Measurements from ENCODE around the gene SKIL. TPM values are rescaled to one million over a fixed set of nuclear protein-coding genes. Genes with fewer than 3 reads are reported as not detected.

SKIL gene
- total RNA-seq, 1 experiment from 2014 or later, result 15.1 TPM

DNA sequence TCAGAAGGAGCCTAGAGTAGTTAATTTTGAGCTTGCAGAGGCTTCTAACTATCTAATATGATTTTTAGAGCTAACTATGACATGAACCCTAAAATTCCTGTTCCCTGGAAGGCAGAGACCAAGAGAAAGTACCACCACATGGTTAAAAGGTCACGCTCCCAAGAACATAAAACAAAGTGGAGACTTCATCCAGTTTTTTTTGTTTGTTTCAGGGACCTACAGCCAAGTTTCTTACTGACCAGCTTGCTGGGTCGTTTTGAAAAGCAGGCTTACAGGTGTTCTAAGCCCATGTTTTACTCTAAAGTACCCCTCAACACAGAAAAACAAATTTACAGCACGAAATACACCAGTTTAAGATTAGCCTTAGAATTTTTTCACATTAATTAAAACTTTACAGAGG lies 39.6 kb upstream of the SKIL start (continued):
- TF ChIP-seq, protein P1, sequence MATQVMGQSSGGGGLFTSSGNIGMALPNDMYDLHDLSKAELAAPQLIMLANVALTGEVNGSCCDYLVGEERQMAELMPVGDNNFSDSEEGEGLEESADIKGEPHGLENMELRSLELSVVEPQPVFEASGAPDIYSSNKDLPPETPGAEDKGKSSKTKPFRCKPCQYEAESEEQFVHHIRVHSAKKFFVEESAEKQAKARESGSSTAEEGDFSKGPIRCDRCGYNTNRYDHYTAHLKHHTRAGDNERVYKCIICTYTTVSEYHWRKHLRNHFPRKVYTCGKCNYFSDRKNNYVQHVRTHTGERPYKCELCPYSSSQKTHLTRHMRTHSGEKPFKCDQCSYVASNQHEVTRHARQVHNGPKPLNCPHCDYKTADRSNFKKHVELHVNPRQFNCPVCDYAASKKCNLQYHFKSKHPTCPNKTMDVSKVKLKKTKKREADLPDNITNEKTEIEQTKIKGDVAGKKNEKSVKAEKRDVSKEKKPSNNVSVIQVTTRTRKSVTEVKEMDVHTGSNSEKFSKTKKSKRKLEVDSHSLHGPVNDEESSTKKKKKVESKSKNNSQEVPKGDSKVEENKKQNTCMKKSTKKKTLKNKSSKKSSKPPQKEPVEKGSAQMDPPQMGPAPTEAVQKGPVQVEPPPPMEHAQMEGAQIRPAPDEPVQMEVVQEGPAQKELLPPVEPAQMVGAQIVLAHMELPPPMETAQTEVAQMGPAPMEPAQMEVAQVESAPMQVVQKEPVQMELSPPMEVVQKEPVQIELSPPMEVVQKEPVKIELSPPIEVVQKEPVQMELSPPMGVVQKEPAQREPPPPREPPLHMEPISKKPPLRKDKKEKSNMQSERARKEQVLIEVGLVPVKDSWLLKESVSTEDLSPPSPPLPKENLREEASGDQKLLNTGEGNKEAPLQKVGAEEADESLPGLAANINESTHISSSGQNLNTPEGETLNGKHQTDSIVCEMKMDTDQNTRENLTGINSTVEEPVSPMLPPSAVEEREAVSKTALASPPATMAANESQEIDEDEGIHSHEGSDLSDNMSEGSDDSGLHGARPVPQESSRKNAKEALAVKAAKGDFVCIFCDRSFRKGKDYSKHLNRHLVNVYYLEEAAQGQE (IDR thresholded peaks at IDR 0.05; ENCODE audit: low read depth), result no peak
- TF ChIP-seq ELF1 (IDR thresholded peaks at IDR 0.05; ENCODE audit: borderline replicate concordance, low read depth) (no peak), ZFX (IDR thresholded peaks at IDR 0.05) (no peak), EZH2 (IDR thresholded peaks at IDR 0.05) (no peak), ZNF274 (IDR thresholded peaks at IDR 0.05; ENCODE audit: low read depth, low read length) (no peak), POLR2A (IDR thresholded peaks at IDR 0.05; ENCODE audit: borderline replicate concordance, extremely low read depth, insufficient read depth, insufficient read length) (no peak), SIN3A (IDR thresholded peaks at IDR 0.05; ENCODE audit: low read depth) (no peak)
- TF ChIP-seq, protein P2, sequence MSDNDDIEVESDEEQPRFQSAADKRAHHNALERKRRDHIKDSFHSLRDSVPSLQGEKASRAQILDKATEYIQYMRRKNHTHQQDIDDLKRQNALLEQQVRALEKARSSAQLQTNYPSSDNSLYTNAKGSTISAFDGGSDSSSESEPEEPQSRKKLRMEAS (IDR thresholded peaks at IDR 0.05), result no peak

DNA sequence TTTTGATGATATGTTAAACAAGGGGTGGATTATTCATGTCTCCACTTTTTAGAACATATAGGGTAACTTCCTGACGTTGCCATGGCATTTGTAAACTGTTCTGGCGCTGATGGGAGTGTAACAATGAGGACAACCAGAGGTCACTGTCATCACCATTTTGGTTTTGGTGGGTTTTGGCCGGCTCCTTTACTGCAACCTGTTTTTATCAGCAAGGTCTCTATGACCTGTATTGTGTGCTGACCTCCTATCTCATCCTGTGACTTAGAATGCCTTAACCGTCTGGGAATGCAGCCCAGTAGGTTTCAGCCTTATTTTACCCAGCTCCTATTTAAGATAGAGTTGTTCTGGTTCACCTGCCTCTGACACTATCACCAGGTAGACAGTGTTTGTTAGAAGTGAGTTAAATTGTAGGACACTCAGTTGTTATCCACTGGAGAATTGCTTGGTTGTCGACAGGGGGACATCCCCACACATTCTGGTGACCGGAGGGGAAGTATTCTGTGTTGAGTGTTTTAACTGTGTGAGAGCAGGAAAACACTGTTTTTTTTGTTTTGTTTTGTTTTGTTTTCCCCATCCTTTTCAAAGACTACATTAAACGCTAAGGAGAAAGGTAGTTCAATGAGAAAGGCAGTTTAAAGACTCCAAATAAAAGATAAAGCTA lies 36.9 kb upstream of the SKIL start:
- no peak overlapping the region for H3K9ac ChIP-seq (ENCODE audit: low read length)
- H3K36me3 ChIP-seq (ENCODE audit: control insufficient read depth in 1 of 2, insufficient read depth in 2 of 2, low read length in 2 of 2), result no peaks in the 10 kb centered on the region
- H3K27ac ChIP-seq (ENCODE audit: low read depth, low read length), result no peak overlapping the region
- no peak for DNase-seq (ENCODE audit: low read depth, low spot score)
- intact Hi-C loops (cut with micrococcal nuclease), result no loop called here
- no peak overlapping the region for H3K4me3 ChIP-seq (replicated peaks in 1 of 2; ENCODE audit: low read depth in 1 of 2, low read length in 2 of 2)
- H4K20me1 ChIP-seq (ENCODE audit: insufficient read depth), result no peaks in the 10 kb centered on the region
- TF ChIP-seq ZFX (IDR thresholded peaks at IDR 0.05) (no peak), ZNF274 (IDR thresholded peaks at IDR 0.05; ENCODE audit: low read depth, low read length) (no peak), SIN3A (IDR thresholded peaks at IDR 0.05; ENCODE audit: low read depth) (no peak), POLR2AphosphoS5 (IDR thresholded peaks at IDR 0.05; ENCODE audit: low read depth, low read length) (no peak), SP1 (IDR thresholded peaks at IDR 0.05; ENCODE audit: low read depth) (no peak)
- TF ChIP-seq, protein P3, sequence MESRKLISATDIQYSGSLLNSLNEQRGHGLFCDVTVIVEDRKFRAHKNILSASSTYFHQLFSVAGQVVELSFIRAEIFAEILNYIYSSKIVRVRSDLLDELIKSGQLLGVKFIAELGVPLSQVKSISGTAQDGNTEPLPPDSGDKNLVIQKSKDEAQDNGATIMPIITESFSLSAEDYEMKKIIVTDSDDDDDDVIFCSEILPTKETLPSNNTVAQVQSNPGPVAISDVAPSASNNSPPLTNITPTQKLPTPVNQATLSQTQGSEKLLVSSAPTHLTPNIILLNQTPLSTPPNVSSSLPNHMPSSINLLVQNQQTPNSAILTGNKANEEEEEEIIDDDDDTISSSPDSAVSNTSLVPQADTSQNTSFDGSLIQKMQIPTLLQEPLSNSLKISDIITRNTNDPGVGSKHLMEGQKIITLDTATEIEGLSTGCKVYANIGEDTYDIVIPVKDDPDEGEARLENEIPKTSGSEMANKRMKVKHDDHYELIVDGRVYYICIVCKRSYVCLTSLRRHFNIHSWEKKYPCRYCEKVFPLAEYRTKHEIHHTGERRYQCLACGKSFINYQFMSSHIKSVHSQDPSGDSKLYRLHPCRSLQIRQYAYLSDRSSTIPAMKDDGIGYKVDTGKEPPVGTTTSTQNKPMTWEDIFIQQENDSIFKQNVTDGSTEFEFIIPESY (IDR thresholded peaks at IDR 0.05; ENCODE audit: extremely low read depth, insufficient replicate concordance, low read length), result no peak
- TF ChIP-seq, protein P4, sequence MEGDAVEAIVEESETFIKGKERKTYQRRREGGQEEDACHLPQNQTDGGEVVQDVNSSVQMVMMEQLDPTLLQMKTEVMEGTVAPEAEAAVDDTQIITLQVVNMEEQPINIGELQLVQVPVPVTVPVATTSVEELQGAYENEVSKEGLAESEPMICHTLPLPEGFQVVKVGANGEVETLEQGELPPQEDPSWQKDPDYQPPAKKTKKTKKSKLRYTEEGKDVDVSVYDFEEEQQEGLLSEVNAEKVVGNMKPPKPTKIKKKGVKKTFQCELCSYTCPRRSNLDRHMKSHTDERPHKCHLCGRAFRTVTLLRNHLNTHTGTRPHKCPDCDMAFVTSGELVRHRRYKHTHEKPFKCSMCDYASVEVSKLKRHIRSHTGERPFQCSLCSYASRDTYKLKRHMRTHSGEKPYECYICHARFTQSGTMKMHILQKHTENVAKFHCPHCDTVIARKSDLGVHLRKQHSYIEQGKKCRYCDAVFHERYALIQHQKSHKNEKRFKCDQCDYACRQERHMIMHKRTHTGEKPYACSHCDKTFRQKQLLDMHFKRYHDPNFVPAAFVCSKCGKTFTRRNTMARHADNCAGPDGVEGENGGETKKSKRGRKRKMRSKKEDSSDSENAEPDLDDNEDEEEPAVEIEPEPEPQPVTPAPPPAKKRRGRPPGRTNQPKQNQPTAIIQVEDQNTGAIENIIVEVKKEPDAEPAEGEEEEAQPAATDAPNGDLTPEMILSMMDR (IDR thresholded peaks at IDR 0.05 in 2 of 3, conservative IDR thresholded peaks at IDR 0.05 in 1 of 3; ENCODE audit: borderline replicate concordance in 1 of 3, insufficient read depth in 1 of 3, low read depth in 2 of 3, low read length in 2 of 3), result no peak
- ChIA-PET POLR2A (no interaction called here), CTCF (interaction anchor here (1.2 kb wide), 1 partner anchor 11 kb away, joined by 3 read pairs; no protein-coding TSS in a partner anchor), RAD21 (ENCODE audit: low non-redundant PET in 1 of 2, low total read pairs in 2 of 2, uncharacterized antibody in 2 of 2, unreplicated experiment in 2 of 2) (no interaction called here)
- no peaks in the 10 kb centered on the region for H3K9me2 ChIP-seq (ENCODE audit: insufficient read depth)
- H3K79me2 ChIP-seq (ENCODE audit: insufficient read depth, low read length), result no peaks in the 10 kb centered on the region
- no peak overlapping the region for H2AFZ ChIP-seq (ENCODE audit: low read depth, low read length, poor library complexity, severe bottlenecking)
- H3K4me1 ChIP-seq (ENCODE audit: control insufficient read depth in 1 of 2, insufficient read depth in 2 of 2, low read length in 2 of 2), result peaks cover 0 to 4% of the 10 kb centered on the region in 2 experiments; a peak in 2 of 4 replicates
- H3K9me3 ChIP-seq (ENCODE audit: control insufficient read depth in 1 of 2, insufficient read depth in 1 of 2, low read depth in 1 of 2, low read length in 2 of 2), result no peaks in the 10 kb centered on the region
- H3K4me2 ChIP-seq (ENCODE audit: low read length), result no peak overlapping the region
- no peak for ATAC-seq
- no peaks in the 10 kb centered on the region for H3K27me3 ChIP-seq (ENCODE audit: insufficient read depth, low read length)
- no TSS peak for BruUV-seq (replicated peaks)
